Endothelial cell of umbilical vein (primary cell): Measurements from ENCODE around the gene KCNN3. TPM values are rescaled to one million over a fixed set of nuclear protein-coding genes. Genes with fewer than 3 reads are reported as not detected.
"Not testable (repeated sequence)": the region's sequence is repeated elsewhere in the genome, so short reads cannot be mapped to it uniquely, and the experiment has no call there.

Experiments used
- BruUV-seq: library from RNA; stranded (reverse); fragments of 400-500 nt; replicated peaks from 2 replicates; lab custom pipeline; 2021; lab: Mats Ljungman, UMichigan
- CTCF ChIA-PET: fragments of 300-600, 350-600 bp; sonication (Branson Sonifier 250); formaldehyde crosslinking; loops from one replicate; lab custom pipeline; 2021; ENCODE audit warnings: antibody characterized with exemption, inconsistent platforms; lab: Charles Lee
- POLR2A ChIA-PET: fragments of 300-600, 350-600 bp; sonication (Branson Sonifier 250); formaldehyde crosslinking; loops from one replicate; lab custom pipeline; 2021; ENCODE audit warnings: antibody characterized with exemption, inconsistent platforms; lab: Charles Lee
- DNase-seq: peaks from one replicate; pipeline ENCODE4 v3.0.0-alpha.2; 2011; ENCODE audit warnings: low read depth, low spot score
- FAIRE-seq: peaks from 2 replicates; lab custom pipeline; 2011; peaks lifted over from hg19 to GRCh38; lab: Jason Lieb, UNC
- H2AFZ ChIP-seq: 2 replicates; pipeline ENCODE4 v1.6.0; 2012; ENCODE audit warnings: low read depth, low read length, control low read depth, inconsistent platforms
- H3K27ac ChIP-seq: 2 replicates; pipeline ENCODE4 v1.5.1; 2011; ENCODE audit warnings: low read depth, mild to moderate bottlenecking, control low read depth, low read length, moderate library complexity; ENCODE audit not compliant: insufficient read depth
- H3K27me3 ChIP-seq, 2 experiments: 2 replicates each; pipeline versions ENCODE4 v1.6.0 to v1.6.1; 2011; ENCODE audit warnings: low read length in 2 of 2, mixed read lengths in 1 of 2; ENCODE audit not compliant: control insufficient read depth in 2 of 2, insufficient read depth in 2 of 2
- H3K36me3 ChIP-seq, 2 experiments: 2 replicates in 1 of 2; 3 replicates in 1 of 2; pipeline ENCODE4 v1.5.1; 2011; ENCODE audit warnings: low read length in 2 of 2, mild to moderate bottlenecking in 1 of 2, moderate library complexity in 1 of 2; ENCODE audit not compliant: control insufficient read depth in 2 of 2, insufficient read depth in 2 of 2; ENCODE audit errors: extremely low read depth in 1 of 2
- H3K4me1 ChIP-seq: 3 replicates; pipeline ENCODE4 v1.5.1; 2011; ENCODE audit warnings: mild to moderate bottlenecking, low read length; ENCODE audit not compliant: control insufficient read depth, insufficient read depth; ENCODE audit errors: extremely low read depth
- H3K4me2 ChIP-seq: 2 replicates; pipeline ENCODE4 v1.6.1; 2011; ENCODE audit warnings: low read length, control low read depth, mixed read lengths; ENCODE audit not compliant: insufficient read depth
- H3K4me3 ChIP-seq, 3 experiments: fragments of 200-600 bp in 1 of 3; sonication (generic), shearing (Covaris generic) in 1 of 3; replicated peaks in 1 of 3; 2 replicates each; pipeline ENCODE4 v1.5.1; 2011 to 2016; ENCODE audit warnings: control low read depth in 3 of 3, low read length in 3 of 3, mild to moderate bottlenecking in 2 of 3, inconsistent platforms in 1 of 3, low read depth in 1 of 3, moderate library complexity in 1 of 3; ENCODE audit not compliant: insufficient read depth in 1 of 3
- H3K79me2 ChIP-seq: 2 replicates; pipeline ENCODE4 v1.6.0; 2012; ENCODE audit warnings: low read length, inconsistent platforms; ENCODE audit not compliant: control insufficient read depth, insufficient read depth
- H3K9ac ChIP-seq: replicated peaks from 2 replicates; pipeline ENCODE3; 2011; ENCODE audit warnings: low read length, control low read depth; ENCODE audit not compliant: insufficient read depth; ENCODE audit errors: extremely low read depth
- H3K9me1 ChIP-seq: replicated peaks from 3 replicates; pipeline ENCODE4 v1.6.0; 2011; ENCODE audit warnings: mild to moderate bottlenecking, low read length; ENCODE audit not compliant: control insufficient read depth, insufficient read depth; ENCODE audit errors: extremely low read depth
- H3K9me3 ChIP-seq: replicated peaks from 2 replicates; pipeline ENCODE4 v1.5.1; 2012; ENCODE audit warnings: low read length, inconsistent platforms; ENCODE audit not compliant: control insufficient read depth, insufficient read depth
- H4K20me1 ChIP-seq: replicated peaks from 2 replicates; pipeline ENCODE3; 2011; ENCODE audit warnings: mild to moderate bottlenecking, low read length; ENCODE audit not compliant: control insufficient read depth, insufficient read depth; ENCODE audit errors: extremely low read depth
- dilution Hi-C: fragments of 300-500 bp; cut with MboI; formaldehyde crosslinking; loops from one replicate; pipeline ENCODE4 v1.15.0; 2019; ENCODE audit warnings: low sequenced_read_pairs; ENCODE audit not compliant: extremely low pct_ligation_motif_present
- intact Hi-C: fragments of 100-400 bp; cut with micrococcal nuclease; formaldehyde crosslinking; loops from one replicate; pipeline ENCODE4 v1.10.0; 2022
- polyA plus RNA-seq, 4 experiments: library from polyadenylated mRNA; depleted of rRNA in 3 of 4; stranded (reverse) in 3 of 4; unstranded in 1 of 4; fragments of >200 nt; gene quantifications; 2 replicates each; pipeline versions ENCODE4 v1.2.1 to v1.2.3, GENCODE V29; 2011 to 2012; ENCODE audit warnings: missing spikeins in 1 of 4
- total RNA-seq: library from RNA; stranded (reverse); gene quantifications from 2 replicates; pipeline ENCODE4 v1.2.3, GENCODE V29; 2021

The KCNN3 gene
- total and polyA plus RNA-seq, 2 donors (not counting 3 experiments of a cell fraction or from before 2014, with no cell fraction given): 0.91 to 1.1 TPM

DNA sequence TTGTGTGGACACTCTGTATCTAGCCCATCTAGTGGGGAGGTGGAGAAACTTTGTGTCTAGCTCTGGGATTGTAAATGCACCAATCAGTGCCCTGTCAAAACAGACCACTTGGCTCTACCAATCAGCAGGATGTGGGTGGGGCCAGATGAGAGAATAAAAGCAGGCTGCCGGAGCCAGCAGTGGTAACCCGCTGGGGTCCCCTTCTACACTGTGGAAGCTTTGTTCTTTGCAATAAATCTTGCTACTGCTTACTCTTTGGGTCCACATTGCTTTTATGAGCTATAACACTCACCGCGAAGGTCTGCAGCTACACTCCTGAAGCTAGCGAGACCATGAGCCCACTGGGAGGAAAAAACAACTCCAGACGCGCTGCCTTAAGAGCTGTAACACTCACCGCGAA is 198.7 kb downstream of the KCNN3 start:
- not testable (repeated sequence) for H3K4me3 ChIP-seq

DNA sequence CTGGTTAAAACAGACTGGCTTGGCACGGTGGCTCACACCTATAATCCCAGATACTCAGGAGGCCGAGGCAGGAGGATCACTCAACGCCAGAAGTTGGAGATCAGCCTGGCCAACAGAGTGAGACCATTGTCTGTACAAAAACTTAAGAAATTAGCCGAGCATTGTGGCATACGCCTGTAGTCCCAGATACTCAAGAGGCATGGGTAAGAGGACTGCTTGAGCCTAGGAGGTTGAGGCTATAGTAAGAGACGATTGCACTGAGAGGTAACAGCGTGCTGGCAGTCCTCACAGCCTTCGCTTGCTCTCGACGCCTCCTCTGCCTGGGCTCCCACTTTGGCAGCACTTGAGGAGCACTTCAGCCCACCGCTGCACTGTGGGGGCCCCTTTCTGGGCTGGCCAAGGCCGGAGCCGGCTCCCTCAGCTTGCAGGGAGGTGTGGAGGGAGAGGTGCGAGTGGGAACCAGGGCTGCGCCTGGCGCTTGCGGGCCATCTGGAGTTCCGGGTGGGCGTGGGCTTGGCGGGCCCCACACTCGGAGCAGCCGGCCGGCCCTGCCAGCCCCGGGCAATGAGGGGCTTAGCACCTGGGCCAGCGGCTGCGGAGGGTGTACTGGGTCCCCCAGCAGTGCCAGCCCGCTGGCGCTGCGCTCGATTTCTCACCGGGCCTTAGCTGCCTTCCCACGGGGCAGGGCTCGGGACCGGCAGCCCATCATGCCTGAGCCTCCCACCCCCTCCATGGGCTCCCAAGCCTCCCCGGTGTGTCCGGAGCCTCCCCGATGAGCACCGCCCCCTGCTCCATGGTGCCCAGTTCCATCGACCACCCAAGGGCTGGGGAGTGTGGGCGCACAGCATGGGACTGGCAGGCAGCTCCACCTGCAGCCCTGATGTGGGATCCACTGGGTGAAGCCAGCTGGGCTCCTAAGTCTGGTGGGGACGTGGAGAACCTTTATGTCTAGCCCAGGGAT is 199.5 kb downstream of the KCNN3 start:
- DNase-seq, H3K9ac ChIP-seq, FAIRE-seq, H3K9me1 ChIP-seq, H3K27ac ChIP-seq, H3K79me2 ChIP-seq, H2AFZ ChIP-seq, H3K4me1 ChIP-seq, H4K20me1 ChIP-seq, BruUV-seq, POLR2A ChIA-PET, intact Hi-C loops, H3K4me2 ChIP-seq, H3K27me3 ChIP-seq, H3K4me3 ChIP-seq, H3K36me3 ChIP-seq, dilution Hi-C loops, H3K9me3 ChIP-seq: not testable (repeated sequence)
- CTCF ChIA-PET: interaction anchor here (0.6 to 4.6 kb wide), 43 partner anchors 10 to 496 kb away, joined by 3 to 113 read pairs (median 5); partner anchors contain the start of genes KCNN3 and PMVK

More for the DNA sequence above, 198.7 kb downstream of the KCNN3 start:
- H3K4me1 ChIP-seq, H3K4me2 ChIP-seq, H3K27ac ChIP-seq, POLR2A ChIA-PET, H3K36me3 ChIP-seq, BruUV-seq, H2AFZ ChIP-seq, H4K20me1 ChIP-seq, H3K9me1 ChIP-seq, H3K9ac ChIP-seq, H3K9me3 ChIP-seq, FAIRE-seq, dilution Hi-C loops, DNase-seq, intact Hi-C loops, H3K27me3 ChIP-seq, H3K79me2 ChIP-seq: not testable (repeated sequence)
- CTCF ChIA-PET: interaction anchor here (1.1 to 1.5 kb wide), 4 partner anchors 14 to 207 kb away, joined by 3 to 11 read pairs (median 4); no protein-coding TSS in a partner anchor
